OCI-LY7 (cell line): ENCODE measurements around the gene PEX1. TPM values are rescaled to one million over a fixed set of nuclear protein-coding genes. Genes with fewer than 3 reads are reported as not detected.
A peak's percentile ranks its signal among the peaks of the same experiment; 100 is the strongest.

Source experiments
- Bru-seq: library from RNA; stranded (reverse); fragments of 400-500 nt; gene quantifications from one replicate; lab custom pipeline; 2021; lab: Mats Ljungman, UMichigan
- BruChase-seq, 2 experiments: library from RNA; stranded (reverse); fragments of 400-500 nt; gene quantifications; one replicate each; lab custom pipeline; 2021; lab: Mats Ljungman, UMichigan
- BruUV-seq: library from RNA; stranded (reverse); fragments of 400-500 nt; replicated peaks from 2 replicates; lab custom pipeline; 2021; lab: Mats Ljungman, UMichigan
- CTCF ChIA-PET: fragments of 300-600 bp; sonication (Branson Sonifier 250); formaldehyde crosslinking; loops from one replicate; lab custom pipeline; 2022; ENCODE audit warnings: antibody characterized with exemption; ENCODE audit not compliant: unreplicated experiment; lab: Charles Lee
- POLR2A ChIA-PET: fragments of 300-600 bp; sonication (Branson Sonifier 250); formaldehyde crosslinking; loops from one replicate; lab custom pipeline; 2022; ENCODE audit warnings: antibody characterized with exemption; lab: Charles Lee
- DNase-seq: peaks from one replicate; pipeline ENCODE4 v3.0.0-alpha.2; 2015; ENCODE audit warnings: low spot score
- H2AFZ ChIP-seq: fragments of 200-600 bp; sonication (generic), shearing (Covaris generic); 2 replicates; pipeline ENCODE4 v1.6.1; 2014; ENCODE audit warnings: mild to moderate bottlenecking, antibody characterized with exemption, low read length, moderate library complexity
- H3K27ac ChIP-seq: fragments of 200-600 bp; sonication (generic); 2 replicates; pipeline ENCODE4 v1.5.1; 2014; ENCODE audit warnings: mixed run types, low read depth, mild to moderate bottlenecking, moderate library complexity, low read length, inconsistent platforms; ENCODE audit not compliant: poor library complexity, severe bottlenecking
- H3K36me3 ChIP-seq: fragments of 200-600 bp; sonication (generic); 2 replicates; pipeline ENCODE4 v1.6.1; 2014; ENCODE audit warnings: mild to moderate bottlenecking, antibody characterized with exemption, low read length, moderate library complexity, mixed read lengths; ENCODE audit not compliant: insufficient read depth
- H3K4me1 ChIP-seq: fragments of 200-600 bp; sonication (generic); 2 replicates; pipeline ENCODE4 v1.5.1; 2014; ENCODE audit warnings: mild to moderate bottlenecking, low read length; ENCODE audit not compliant: insufficient read depth, poor library complexity, severe bottlenecking
- H3K4me2 ChIP-seq: fragments of 200-600 bp; sonication (generic); 2 replicates; pipeline ENCODE4 v1.6.1; 2014; ENCODE audit warnings: mild to moderate bottlenecking, low read length
- H3K4me3 ChIP-seq: fragments of 200-600 bp; sonication (generic); 2 replicates; pipeline ENCODE4 v1.5.1; 2014; ENCODE audit warnings: mild to moderate bottlenecking, low read depth, low read length; ENCODE audit not compliant: poor library complexity, severe bottlenecking
- H3K79me2 ChIP-seq: fragments of 200-600 bp; sonication (generic); 2 replicates; pipeline ENCODE4 v1.6.1; 2016; ENCODE audit warnings: low read depth, mild to moderate bottlenecking, low read length, moderate library complexity, mixed read lengths; ENCODE audit not compliant: insufficient read depth
- H3K9me2 ChIP-seq: fragments of 200-600 bp; sonication (generic); 2 replicates; pipeline ENCODE4 v1.6.1; 2016; ENCODE audit warnings: mild to moderate bottlenecking, low read length, mixed read lengths; ENCODE audit not compliant: insufficient read depth
- H3K9me3 ChIP-seq: fragments of 200-600 bp; sonication (generic); 2 replicates; pipeline ENCODE4 v1.6.1; 2014; ENCODE audit warnings: mild to moderate bottlenecking, mixed run types, low read length, mixed read lengths
- H4K20me1 ChIP-seq: fragments of 200-600 bp; sonication (generic); 2 replicates; pipeline ENCODE4 v1.6.1; 2014; ENCODE audit warnings: mild to moderate bottlenecking, antibody characterized with exemption, low read length, moderate library complexity, mixed read lengths; ENCODE audit not compliant: insufficient read depth
- CTCF ChIP-seq: fragments of 200-600 bp; sonication (generic); conservative IDR thresholded peaks from 2 replicates; pipeline ENCODE4 v1.5.1; 2014; ENCODE audit warnings: mild to moderate bottlenecking, antibody characterized with exemption, low read length, moderate library complexity, mixed read lengths
- EZH2phosphoT487 ChIP-seq: fragments of 200-600 bp; sonication (generic); IDR thresholded peaks from 2 replicates; pipeline ENCODE4 v1.6.1; 2018; ENCODE audit warnings: low read depth, borderline replicate concordance, mild to moderate bottlenecking, mixed run types, antibody characterized with exemption, low read length, moderate library complexity, mixed read lengths
- intact Hi-C: fragments of 100-400 bp; cut with micrococcal nuclease; formaldehyde crosslinking; loops from one replicate; pipeline ENCODE4 v1.10.0; 2022; ENCODE audit not compliant: unreplicated experiment
- long read RNA-seq: library from polyadenylated mRNA; stranded (forward); transcript quantifications from one replicate; pipeline ENCODE4 v2.0.0, GENCODE V29; 2022
- total RNA-seq, 2 experiments: library from RNA; depleted of rRNA in 1 of 2; stranded (reverse); fragments of >200 nt in 1 of 2; shearing (Covaris generic) in 1 of 2; gene quantifications; 2 replicates each; pipeline ENCODE4 v1.2.3, GENCODE V29; 2014 to 2022

Gene PEX1
- total RNA-seq (2014; rRNA removed; shearing (Covaris generic)) (28.3 and 28.7 TPM in 2 replicates), total RNA-seq (2022) (36.0 and 47.4 TPM in 2 replicates), Bru-seq, nascent RNA (percentile 82 among the genes with signal in this experiment), BruChase-seq, experiment 1, labeled RNA remaining after a 6-hour chase (percentile 72 among the genes with signal in this experiment), BruChase-seq, experiment 2, labeled RNA remaining after a 2-hour chase (percentile 80 among the genes with signal in this experiment)
- long read RNA-seq, full-length matches to known transcripts, result 34 of 75 reads
- long read RNA-seq, partial matches to known transcripts, result 7 of 75 reads
- long read RNA-seq, other reads (novel, unspliced or antisense), result 34 of 75 reads

- peak within 1 kb of the TSS; percentile 90 for H3K4me2 ChIP-seq
- intact Hi-C loops, result loop anchor here (2.0 to 5.0 kb wide), 5 partner anchors 59 to 704 kb away; partner anchors contain the start of genes AKAP9 and VPS50
- DNase-seq, result peak; percentile 99
- BruUV-seq, result no TSS peak
- H3K79me2 ChIP-seq, result peaks cover 51% of the 10 kb centered on the region
- peaks cover 42% of the 10 kb centered on the region for H3K36me3 ChIP-seq
- TF ChIP-seq CTCF, result peak; percentile 78
- no peak for TF ChIP-seq EZH2phosphoT487
- H3K9me2 ChIP-seq, result no peaks in the 10 kb centered on the region
- no peaks in the 10 kb centered on the region for H4K20me1 ChIP-seq
- ChIA-PET POLR2A (interaction anchor here (0.6 to 2.2 kb wide), 30 partner anchors 11 to 1789 kb away, joined by 3 to 10 read pairs (median 4); partner anchors contain the start of genes AKAP9, FAM133B and SAMD9), CTCF (interaction anchor here (0.5 to 1.3 kb wide), 10 partner anchors 11 to 308 kb away, joined by 3 to 6 read pairs (median 4); partner anchors contain the start of genes CDK6, FAM133B and GATAD1)
- H2AFZ ChIP-seq, result peak within 1 kb of the TSS; percentile 92
- H3K4me1 ChIP-seq, result peaks cover 14% of the 10 kb centered on the region
- H3K9me3 ChIP-seq, result no peaks in the 10 kb centered on the region
- H3K4me3 ChIP-seq, result peak within 1 kb of the TSS; percentile 84
- H3K27ac ChIP-seq, result peak within 1 kb of the TSS; percentile 81
Observed at GRCh38 chr7:92528188-92528957, at the start of gene PEX1, which contains the start of gene RBM48. TSS of gene PEX1 (minus strand) at chr7:92528520. CDS start at chr7:92528435, 85 bp downstream. TSS of gene RBM48 (plus strand) at chr7:92528795. CDS start at chr7:92528814, 19 bp downstream.

GRCh38 chr7:92576296-92576695 lies 48.0 kb upstream of the PEX1 start:
- Histone ChIP-seq H2AFZ (no peak overlapping the region), H3K36me3 (peaks cover 95% of the 10 kb centered on the region), H3K4me3 (no peak overlapping the region), H3K4me2 (no peak overlapping the region), H3K4me1 (no peaks in the 10 kb centered on the region), H3K9me3 (no peaks in the 10 kb centered on the region), H4K20me1 (peaks cover 7% of the 10 kb centered on the region; the same call in 1 of the 2 replicates), H3K9me2 (no peaks in the 10 kb centered on the region), H3K79me2 (peaks cover 19% of the 10 kb centered on the region), H3K27ac (no peak overlapping the region)
- no peak for DNase-seq
- no peak for TF ChIP-seq CTCF
- TF ChIP-seq EZH2phosphoT487, result no peak
- POLR2A ChIA-PET, result interaction anchor here (0.9 to 1.5 kb wide), 2 partner anchors 9 to 12 kb away, joined by 4 to 11 read pairs; no protein-coding TSS in a partner anchor
- no TSS peak for BruUV-seq
- CTCF ChIA-PET, result no interaction called here
- intact Hi-C loops, result no loop called here
